HepG2 (cell line): ENCODE measurements around the gene PLG. TPM values are rescaled to one million over a fixed set of nuclear protein-coding genes. Genes with fewer than 3 reads are reported as not detected.
"Not testable (repeated sequence)": the region's sequence is repeated elsewhere in the genome, so short reads cannot be mapped to it uniquely, and the experiment has no call there.

Source experiments
- CREB1 ChIP-seq, 2 experiments: fragments of 450-650 bp in 1 of 2; IDR thresholded peaks; 2 replicates each; pipeline ENCODE4 v1.6.1; 2016 to 2017; ENCODE audit warnings: control low read depth in 1 of 2, mild to moderate bottlenecking in 1 of 2, missing compliant biosample characterization in 1 of 2, missing genetic modification characterization in 1 of 2
- HDAC2 ChIP-seq: sonication (generic); formaldehyde crosslinking; IDR thresholded peaks from 2 replicates; pipeline ENCODE4 v1.4.0; 2020; ENCODE audit warnings: missing genetic modification reagents
- LCORL ChIP-seq, 2 experiments: fragments of 450-650 bp in 1 of 2; sonication (generic) in 1 of 2; formaldehyde crosslinking in 1 of 2; IDR thresholded peaks; 2 replicates each; pipeline versions ENCODE4 v1.5.0 to v1.6.1; 2017 to 2020; ENCODE audit warnings: antibody characterized with exemption in 1 of 2, missing genetic modification reagents in 1 of 2
- MEIS1 ChIP-seq: sonication (generic); formaldehyde crosslinking; IDR thresholded peaks from 2 replicates; pipeline ENCODE4 v1.9.0; 2021; ENCODE audit warnings: mild to moderate bottlenecking, missing genetic modification reagents, moderate library complexity, borderline replicate concordance
- RXRB ChIP-seq: IDR thresholded peaks from 2 replicates; pipeline ENCODE4 v1.6.1; 2016; ENCODE audit warnings: borderline replicate concordance, missing genetic modification reagents, missing compliant biosample characterization
- SOX6 ChIP-seq, 2 experiments: fragments of 450-650 bp in 1 of 2; sonication (generic) in 1 of 2; formaldehyde crosslinking in 1 of 2; IDR thresholded peaks; 2 replicates each; pipeline versions ENCODE4 v1.4.0 to v1.6.1; 2017 to 2020; ENCODE audit warnings: antibody characterized with exemption in 1 of 2, mild to moderate bottlenecking in 1 of 2, missing genetic modification reagents in 1 of 2
- ZNF263 ChIP-seq: sonication (generic); formaldehyde crosslinking; IDR thresholded peaks from 2 replicates; pipeline ENCODE4 v1.4.0; 2020; ENCODE audit warnings: missing genetic modification reagents
- ZNF746 ChIP-seq: sonication (generic); formaldehyde crosslinking; IDR thresholded peaks from 2 replicates; pipeline ENCODE4 v1.8.0; 2022; ENCODE audit warnings: mild to moderate bottlenecking, missing genetic modification reagents
- polyA plus RNA-seq, 8 experiments: library from polyadenylated mRNA; depleted of rRNA in 3 of 8; stranded (reverse) in 7 of 8; unstranded in 1 of 8; fragments of >200 nt; fragmentation: Illumina TruSeq in 4 of 8; extraction: Trizol in 4 of 8; gene quantifications; 2 replicates each; pipeline versions ENCODE4 v1.2.1 to v1.2.3, GENCODE V29; 2011 to 2016; ENCODE audit warnings: low read depth in 4 of 8, missing spikeins in 1 of 8, mixed read lengths in 1 of 8; ENCODE audit not compliant: insufficient read depth in 1 of 8
- total RNA-seq, 5 experiments: library from RNA; depleted of rRNA; stranded (reverse); fragments of >200 nt; fragmentation: Illumina TruSeq; extraction: Trizol; gene quantifications; 2 replicates each; pipeline ENCODE4 v1.2.3, GENCODE V29; 2016; ENCODE audit warnings: low read depth in 1 of 5
- TF ChIP-seq, protein P1 (sequence below): IDR thresholded peaks from 2 replicates; pipeline ENCODE4 v1.6.1; 2012; ENCODE audit warnings: inconsistent platforms
- TF ChIP-seq, protein P2 (sequence below): sonication (generic); formaldehyde crosslinking; IDR thresholded peaks from 2 replicates; pipeline ENCODE4 v1.4.0; 2020; ENCODE audit warnings: missing genetic modification reagents, borderline replicate concordance
- TF ChIP-seq, protein P3 (sequence below): sonication (generic); formaldehyde crosslinking; conservative IDR thresholded peaks from 2 replicates; pipeline ENCODE4 v1.4.0; 2020; ENCODE audit warnings: mild to moderate bottlenecking, missing genetic modification reagents, moderate library complexity
- TF ChIP-seq, protein P4 (sequence below): sonication (generic); formaldehyde crosslinking; IDR thresholded peaks from 2 replicates; pipeline ENCODE4 v1.5.1; 2020; ENCODE audit warnings: mild to moderate bottlenecking, missing genetic modification reagents
- TF ChIP-seq, protein P5 (sequence below): sonication (generic); formaldehyde crosslinking; IDR thresholded peaks from 2 replicates; pipeline ENCODE4 v1.4.0; 2020; ENCODE audit warnings: missing genetic modification reagents

Gene PLG
- total and polyA plus RNA-seq, 2 of the 13 experiments (the other 11 are each of a cell fraction or from before 2014, with no cell fraction given), result 1.7 to 10.7 TPM

DNA sequence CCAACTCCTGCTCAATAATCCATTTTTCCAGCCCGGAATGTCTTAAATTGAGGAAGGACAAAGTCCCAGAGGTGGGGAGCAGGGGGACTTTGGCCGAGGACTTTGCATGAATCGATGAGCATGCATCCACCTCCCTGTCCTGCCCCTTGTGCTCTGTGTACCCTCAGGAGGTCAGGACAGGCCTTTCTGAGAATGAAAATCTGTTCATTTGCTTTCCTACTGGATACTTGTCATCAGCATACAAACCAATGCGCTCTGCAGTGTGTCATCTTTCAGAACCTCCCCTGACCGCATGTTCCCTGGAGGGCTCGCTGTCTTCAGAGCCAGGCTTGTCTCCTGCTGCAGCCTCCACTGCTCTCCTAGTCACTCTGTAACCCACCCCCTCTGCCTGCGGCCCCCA lies 2.6 kb downstream of the PLG start (continued):
- TF ChIP-seq, protein P1, sequence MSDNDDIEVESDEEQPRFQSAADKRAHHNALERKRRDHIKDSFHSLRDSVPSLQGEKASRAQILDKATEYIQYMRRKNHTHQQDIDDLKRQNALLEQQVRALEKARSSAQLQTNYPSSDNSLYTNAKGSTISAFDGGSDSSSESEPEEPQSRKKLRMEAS, result peak; percentile 75; the same call in 1 of the 2 replicates
- TF ChIP-seq ZNF746 (CRISPR knock-in tag), result peak; percentile 79; the same call in 1 of the 2 replicates
- TF ChIP-seq, protein P2, sequence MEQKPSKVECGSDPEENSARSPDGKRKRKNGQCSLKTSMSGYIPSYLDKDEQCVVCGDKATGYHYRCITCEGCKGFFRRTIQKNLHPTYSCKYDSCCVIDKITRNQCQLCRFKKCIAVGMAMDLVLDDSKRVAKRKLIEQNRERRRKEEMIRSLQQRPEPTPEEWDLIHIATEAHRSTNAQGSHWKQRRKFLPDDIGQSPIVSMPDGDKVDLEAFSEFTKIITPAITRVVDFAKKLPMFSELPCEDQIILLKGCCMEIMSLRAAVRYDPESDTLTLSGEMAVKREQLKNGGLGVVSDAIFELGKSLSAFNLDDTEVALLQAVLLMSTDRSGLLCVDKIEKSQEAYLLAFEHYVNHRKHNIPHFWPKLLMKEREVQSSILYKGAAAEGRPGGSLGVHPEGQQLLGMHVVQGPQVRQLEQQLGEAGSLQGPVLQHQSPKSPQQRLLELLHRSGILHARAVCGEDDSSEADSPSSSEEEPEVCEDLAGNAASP (CRISPR knock-in tag), result peak; percentile 48; the same call in 1 of the 2 replicates
- TF ChIP-seq ZNF263 (CRISPR knock-in tag), result peak; percentile 78
- not testable (repeated sequence) for TF ChIP-seq CREB1, SOX6 (IDR thresholded peaks at IDR 0.05)
- TF ChIP-seq CREB1 (CRISPR knock-in tag; IDR thresholded peaks at IDR 0.05), result peak; percentile 52; the same call in 1 of the 2 replicates
- peak; percentile 86 for TF ChIP-seq SOX6 (CRISPR knock-in tag; IDR thresholded peaks at IDR 0.05)
- TF ChIP-seq MEIS1 (CRISPR knock-in tag), result peak; percentile 68; the same call in 1 of the 2 replicates
- TF ChIP-seq, protein P3, sequence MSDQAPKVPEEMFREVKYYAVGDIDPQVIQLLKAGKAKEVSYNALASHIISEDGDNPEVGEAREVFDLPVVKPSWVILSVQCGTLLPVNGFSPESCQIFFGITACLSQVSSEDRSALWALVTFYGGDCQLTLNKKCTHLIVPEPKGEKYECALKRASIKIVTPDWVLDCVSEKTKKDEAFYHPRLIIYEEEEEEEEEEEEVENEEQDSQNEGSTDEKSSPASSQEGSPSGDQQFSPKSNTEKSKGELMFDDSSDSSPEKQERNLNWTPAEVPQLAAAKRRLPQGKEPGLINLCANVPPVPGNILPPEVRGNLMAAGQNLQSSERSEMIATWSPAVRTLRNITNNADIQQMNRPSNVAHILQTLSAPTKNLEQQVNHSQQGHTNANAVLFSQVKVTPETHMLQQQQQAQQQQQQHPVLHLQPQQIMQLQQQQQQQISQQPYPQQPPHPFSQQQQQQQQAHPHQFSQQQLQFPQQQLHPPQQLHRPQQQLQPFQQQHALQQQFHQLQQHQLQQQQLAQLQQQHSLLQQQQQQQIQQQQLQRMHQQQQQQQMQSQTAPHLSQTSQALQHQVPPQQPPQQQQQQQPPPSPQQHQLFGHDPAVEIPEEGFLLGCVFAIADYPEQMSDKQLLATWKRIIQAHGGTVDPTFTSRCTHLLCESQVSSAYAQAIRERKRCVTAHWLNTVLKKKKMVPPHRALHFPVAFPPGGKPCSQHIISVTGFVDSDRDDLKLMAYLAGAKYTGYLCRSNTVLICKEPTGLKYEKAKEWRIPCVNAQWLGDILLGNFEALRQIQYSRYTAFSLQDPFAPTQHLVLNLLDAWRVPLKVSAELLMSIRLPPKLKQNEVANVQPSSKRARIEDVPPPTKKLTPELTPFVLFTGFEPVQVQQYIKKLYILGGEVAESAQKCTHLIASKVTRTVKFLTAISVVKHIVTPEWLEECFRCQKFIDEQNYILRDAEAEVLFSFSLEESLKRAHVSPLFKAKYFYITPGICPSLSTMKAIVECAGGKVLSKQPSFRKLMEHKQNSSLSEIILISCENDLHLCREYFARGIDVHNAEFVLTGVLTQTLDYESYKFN (CRISPR knock-in tag), result peak; percentile 96
- TF ChIP-seq, protein P4, sequence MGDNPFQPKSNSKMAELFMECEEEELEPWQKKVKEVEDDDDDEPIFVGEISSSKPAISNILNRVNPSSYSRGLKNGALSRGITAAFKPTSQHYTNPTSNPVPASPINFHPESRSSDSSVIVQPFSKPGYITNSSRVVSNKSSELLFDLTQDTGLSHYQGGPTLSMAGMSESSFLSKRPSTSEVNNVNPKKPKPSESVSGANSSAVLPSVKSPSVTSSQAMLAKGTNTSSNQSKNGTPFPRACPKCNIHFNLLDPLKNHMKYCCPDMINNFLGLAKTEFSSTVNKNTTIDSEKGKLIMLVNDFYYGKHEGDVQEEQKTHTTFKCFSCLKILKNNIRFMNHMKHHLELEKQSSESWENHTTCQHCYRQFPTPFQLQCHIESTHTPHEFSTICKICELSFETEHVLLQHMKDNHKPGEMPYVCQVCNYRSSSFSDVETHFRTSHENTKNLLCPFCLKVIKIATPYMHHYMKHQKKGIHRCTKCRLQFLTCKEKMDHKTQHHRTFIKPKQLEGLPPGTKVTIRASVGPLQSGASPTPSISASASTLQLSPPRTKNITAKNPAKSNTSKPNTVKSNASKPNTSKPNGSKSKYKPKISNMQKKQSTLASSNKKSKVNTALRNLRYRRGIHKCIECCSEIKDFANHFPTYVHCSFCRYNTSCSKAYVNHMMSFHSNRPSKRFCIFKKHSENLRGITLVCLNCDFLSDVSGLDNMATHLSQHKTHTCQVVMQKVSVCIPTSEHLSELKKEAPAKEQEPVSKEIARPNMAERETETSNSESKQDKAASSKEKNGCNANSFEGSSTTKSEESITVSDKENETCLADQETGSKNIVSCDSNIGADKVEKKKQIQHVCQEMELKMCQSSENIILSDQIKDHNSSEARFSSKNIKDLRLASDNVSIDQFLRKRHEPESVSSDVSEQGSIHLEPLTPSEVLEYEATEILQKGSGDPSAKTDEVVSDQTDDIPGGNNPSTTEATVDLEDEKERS (CRISPR knock-in tag), result peak; percentile 65; the same call in 1 of the 2 replicates
- TF ChIP-seq RXRB, result peak; percentile 38; the same call in 1 of the 2 replicates
- TF ChIP-seq HDAC2, result peak; percentile 64; the same call in 1 of the 2 replicates
- TF ChIP-seq LCORL (IDR thresholded peaks at IDR 0.05), result peak; percentile 76
- TF ChIP-seq LCORL (CRISPR knock-in tag; IDR thresholded peaks at IDR 0.05), result peak; percentile 95
- TF ChIP-seq, protein P5, sequence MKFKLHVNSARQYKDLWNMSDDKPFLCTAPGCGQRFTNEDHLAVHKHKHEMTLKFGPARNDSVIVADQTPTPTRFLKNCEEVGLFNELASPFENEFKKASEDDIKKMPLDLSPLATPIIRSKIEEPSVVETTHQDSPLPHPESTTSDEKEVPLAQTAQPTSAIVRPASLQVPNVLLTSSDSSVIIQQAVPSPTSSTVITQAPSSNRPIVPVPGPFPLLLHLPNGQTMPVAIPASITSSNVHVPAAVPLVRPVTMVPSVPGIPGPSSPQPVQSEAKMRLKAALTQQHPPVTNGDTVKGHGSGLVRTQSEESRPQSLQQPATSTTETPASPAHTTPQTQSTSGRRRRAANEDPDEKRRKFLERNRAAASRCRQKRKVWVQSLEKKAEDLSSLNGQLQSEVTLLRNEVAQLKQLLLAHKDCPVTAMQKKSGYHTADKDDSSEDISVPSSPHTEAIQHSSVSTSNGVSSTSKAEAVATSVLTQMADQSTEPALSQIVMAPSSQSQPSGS, result peak; percentile 22; the same call in 1 of the 2 replicates
